ENCODE data around the gene RIC8A. TPM values are rescaled to one million over a fixed set of nuclear protein-coding genes. Genes with fewer than 3 reads are reported as not detected.
A peak's percentile ranks its signal among the peaks of the same experiment; 100 is the strongest.

The RIC8A gene
- total RNA-seq, 1 donor from 2014 or later: 119 TPM

DNA sequence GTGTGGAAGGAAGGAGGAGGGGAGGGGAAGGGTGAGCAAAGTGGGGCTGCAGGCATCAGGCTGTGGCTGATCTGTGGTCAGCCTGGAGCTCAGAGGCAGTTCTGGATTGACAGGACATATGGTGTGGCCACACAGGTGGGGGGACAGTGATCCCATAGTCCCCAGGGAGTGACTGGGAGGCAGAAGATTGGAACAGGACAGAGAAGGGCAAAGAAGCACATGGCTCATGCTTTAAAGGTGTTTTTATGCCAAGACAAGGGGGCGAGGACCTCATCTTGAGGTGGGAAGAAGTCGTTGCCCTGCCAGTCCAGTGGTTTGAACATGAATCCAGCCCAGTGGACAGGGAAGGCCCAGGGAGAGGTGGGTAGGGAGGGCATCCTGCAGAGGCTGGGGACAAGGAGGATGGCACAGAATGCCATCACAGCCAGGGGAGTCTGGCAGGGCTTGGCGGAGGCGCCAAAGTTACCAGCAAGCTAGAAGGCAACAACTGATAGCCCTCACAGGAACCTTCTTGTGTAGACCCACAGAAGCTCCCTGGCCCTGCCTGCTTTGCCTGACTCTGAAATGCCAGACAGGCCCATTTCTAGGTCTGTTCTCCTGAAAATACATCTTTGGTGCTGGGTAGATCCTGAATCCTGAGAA lies 3.4 kb upstream of the RIC8A start:
- no peak for DNase-seq (ENCODE audit: low read depth in 2 of 2)

DNA sequence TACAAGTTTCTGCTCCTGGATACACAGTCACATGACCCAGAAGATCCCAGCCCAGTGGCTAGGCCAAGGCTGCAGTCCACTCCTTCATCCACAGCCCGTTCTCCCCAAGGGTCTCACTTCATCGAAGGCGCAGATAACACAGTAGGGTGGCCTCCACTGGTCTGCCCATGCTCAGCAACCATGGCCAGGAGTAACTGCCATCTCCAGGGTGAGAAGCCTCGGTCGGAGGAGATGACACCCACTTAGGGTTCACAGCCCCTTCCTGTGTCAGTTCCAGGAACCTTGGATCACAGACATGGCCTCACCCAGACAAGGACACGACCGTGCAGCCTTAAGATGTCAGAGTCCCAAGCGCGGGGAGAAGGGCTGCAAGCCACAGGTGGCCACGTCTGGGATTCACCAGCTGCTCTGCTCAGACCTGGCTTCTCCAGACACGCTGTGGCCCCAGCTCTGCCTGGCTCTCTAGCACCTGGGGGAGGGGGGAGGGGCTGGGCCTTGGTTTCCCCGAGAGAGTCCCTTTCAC lies 2.9 kb upstream of the RIC8A start:
- no peak for DNase-seq (ENCODE audit: low read depth in 2 of 2)

DNA sequence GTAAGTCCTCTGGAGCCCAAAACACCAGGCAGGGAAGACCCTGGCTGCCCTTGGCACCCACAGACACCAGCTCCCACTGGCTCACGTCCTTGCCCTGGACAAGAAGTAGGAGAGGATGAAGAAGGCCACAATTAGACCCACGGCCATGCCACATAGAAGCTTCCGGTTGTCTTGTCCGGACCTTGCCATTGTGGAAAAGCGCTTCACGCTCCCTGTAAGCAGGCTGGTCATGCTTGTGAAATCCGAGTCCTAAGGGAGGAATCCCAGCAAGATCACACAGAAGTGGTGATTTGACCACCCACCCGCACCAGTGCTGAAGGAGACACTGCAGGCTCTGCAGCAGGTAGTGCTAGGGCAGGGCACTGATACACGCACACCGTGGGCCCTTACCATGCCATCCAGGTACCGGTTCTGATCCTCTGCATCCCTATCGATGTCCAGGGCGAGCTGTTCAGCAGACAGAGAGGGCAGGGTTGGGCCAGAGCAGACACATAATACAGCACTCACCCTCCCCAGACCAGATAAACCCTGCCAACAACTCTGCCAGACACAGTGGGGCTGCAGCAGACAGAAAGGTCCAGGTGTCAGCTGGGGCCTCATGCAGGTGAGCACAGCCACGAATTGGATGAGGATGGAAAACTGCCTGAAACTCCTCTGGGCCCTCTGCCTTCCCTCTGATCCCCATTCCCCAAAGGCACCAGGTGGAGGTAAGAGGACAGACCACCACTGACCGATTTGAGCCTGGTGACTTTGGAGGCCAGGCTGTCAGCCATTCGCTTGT lies 2.1 kb upstream of the RIC8A start:
- no peak for DNase-seq (ENCODE audit: low read depth in 2 of 2)

GRCh38 chr11:206002-206384 lies 1.5 kb upstream of the RIC8A start:
- no peak for DNase-seq (ENCODE audit: low read depth in 2 of 2)

DNA sequence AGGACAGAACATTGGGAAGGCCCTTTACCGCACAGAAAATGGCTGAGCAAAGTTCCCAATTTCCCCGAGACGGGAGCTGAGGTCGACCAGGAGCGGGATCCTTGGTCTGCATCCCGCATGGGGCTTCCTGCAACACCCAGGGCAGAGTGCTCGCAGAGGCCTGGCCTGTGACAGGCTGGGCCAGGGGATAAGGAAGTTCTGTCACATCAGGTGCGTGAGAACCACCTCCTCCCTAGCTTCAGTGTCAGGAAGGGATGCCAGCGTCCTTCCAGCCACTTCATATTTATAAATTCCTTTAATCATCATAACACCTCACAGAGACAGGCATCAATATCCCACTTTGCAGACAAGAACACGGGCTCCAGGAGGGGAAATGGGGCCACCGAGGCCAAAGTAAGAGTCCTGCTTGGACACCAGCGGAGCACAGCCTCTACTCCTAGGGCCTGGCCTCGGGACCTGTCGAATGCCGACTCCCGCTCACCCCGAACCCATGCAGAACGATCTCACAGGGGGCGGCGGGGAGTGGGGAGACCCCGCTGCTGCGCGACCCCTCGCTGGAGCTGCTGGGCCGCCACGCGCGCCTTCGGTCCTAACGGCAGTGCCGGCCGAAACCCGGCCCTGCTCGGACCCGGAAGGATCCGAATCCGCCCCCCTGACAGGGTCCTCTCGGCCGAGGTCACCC lies 841 bp upstream of the RIC8A start:
- peak in 1 of 2 donors; percentile 46 for DNase-seq (ENCODE audit: low read depth in 2 of 2)

DNA sequence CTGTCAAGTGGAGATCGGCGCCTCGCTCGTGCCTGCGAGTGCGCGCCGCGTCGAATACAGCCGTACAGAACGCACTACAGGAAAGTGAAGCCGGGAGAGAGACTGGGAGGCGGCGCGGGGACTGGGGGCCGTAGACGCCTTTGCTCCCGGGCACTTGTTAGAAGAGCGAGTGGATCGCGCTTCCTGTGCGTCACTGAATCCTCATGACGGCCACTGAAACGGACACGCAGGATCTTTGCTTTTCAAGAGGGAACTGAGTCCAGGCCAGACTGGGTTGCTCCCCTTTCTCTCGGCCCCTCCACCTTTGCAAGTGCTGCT lies 314 bp downstream of the RIC8A start:
- DNase-seq (ENCODE audit: low read depth in 2 of 2): peak; percentile 66 to 84

DNA sequence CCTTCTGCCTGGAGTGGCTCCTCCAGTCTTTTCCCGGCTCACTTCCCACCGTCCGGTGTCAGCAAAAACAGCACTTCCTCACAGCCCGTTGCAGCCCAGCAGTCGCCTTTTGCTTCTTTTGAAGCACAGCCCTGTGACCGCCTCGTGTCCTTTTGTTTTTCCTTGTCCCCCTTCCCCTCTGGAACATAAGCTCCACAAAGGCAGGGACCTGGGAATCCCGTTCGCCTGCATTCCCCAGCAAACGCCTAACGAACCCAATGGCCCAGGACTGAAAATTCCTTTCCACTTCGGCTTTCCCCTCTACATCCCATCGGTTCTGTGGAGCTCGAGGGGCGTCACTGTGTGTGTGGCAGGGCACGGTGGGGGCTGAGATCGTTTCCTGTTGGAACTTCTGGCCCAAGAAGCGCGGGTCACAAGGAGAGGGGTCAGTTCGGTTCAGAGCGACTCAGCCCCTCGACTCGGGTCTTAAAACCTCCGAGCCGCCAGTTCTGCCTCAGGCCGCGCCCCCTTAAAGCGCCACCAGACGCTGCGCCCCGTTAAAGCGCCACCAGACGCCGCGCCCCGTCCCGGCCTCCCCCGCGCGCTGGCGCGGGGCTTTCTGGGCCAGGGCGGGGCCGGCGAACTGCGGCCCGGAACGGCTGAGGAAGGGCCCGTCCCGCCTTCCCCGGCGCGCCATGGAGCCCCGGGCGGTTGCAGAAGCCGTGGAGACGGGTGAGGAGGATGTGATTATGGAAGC lies 841 bp downstream of the RIC8A start:
- DNase-seq (ENCODE audit: low read depth in 2 of 2): peak; percentile 41 to 86

GRCh38 chr11:208917-209260 lies 1.4 kb downstream of the RIC8A start:
- no peak for DNase-seq (ENCODE audit: low read depth in 2 of 2)

DNA sequence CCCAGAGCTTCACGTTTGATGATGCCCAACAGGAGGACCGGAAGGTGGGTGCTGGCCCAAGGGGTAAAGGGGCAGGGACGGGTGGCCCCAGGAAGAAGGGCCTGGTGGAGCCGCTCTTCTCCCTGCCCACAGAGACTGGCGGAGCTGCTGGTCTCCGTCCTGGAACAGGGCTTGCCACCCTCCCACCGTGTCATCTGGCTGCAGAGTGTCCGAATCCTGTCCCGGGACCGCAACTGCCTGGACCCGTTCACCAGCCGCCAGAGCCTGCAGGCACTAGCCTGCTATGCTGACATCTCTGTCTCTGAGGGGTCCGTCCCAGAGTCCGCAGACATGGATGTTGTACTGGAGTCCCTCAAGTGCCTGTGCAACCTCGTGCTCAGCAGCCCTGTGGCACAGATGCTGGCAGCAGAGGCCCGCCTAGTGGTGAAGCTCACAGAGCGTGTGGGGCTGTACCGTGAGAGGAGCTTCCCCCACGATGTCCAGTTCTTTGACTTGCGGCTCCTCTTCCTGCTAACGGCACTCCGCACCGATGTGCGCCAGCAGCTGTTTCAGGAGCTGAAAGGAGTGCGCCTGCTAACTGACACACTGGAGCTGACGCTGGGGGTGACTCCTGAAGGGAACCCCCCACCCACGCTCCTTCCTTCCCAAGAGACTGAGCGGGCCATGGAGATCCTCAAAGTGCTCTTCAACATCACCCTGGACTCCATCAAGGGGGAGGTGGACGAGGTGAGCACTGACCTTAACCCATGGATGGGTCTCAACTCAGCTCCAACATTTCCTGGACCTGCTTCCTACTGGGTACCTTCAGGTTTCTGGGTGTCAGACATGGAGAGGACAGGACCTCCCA lies 2.0 kb downstream of the RIC8A start:
- peak in 1 of 2 donors; percentile 24 for DNase-seq (ENCODE audit: low read depth in 2 of 2)

DNA sequence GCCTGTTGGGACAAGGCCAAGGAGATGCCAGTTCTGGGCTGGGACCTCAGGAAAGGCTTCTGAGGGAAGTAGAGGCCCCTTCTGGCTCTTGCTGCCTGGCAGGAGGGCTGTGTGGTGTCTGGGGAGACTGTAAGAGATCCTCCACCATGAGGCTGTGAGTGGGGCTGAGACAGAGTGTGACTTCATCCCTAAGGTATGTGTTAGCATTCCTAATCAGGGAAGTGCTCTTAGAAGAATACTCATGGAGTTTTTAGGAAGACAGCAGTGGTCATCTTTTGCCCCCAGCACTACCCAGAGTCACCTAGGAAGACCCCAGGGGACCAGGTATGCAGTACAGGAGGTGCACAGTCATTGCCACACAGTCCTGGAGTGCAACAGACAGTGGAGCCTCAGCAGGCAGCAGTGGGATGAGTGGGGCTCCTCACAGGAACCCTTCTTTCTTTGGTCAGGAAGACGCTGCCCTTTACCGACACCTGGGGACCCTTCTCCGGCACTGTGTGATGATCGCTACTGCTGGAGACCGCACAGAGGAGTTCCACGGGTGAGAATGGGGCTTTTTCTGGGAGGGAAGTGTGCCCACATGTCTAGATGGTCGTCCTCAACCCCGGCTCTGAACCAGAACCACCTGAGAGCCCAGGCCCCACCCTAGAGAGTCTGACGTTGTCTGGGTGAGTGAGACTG lies 2.8 kb downstream of the RIC8A start:
- DNase-seq (ENCODE audit: low read depth in 2 of 2): peak in 1 of 2 donors; percentile 24

DNA sequence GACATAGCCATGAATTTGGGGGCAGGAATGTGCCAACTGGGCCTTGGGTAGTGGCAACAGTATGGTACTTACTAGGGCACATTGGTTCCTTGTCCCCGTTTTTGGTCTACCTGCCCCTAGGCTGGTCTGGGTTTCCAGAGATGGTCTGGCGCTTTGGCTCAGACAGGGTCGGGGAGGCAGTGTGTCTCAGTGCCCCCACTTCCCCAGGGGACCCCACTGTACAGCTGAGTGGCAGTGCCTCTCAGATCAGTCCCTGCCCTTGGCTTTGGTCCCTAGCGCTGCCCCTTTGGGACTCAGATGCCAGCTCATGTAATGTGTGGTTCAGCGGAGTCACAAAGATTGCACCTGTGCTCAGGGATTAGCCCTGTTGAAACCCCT lies 3.3 kb downstream of the RIC8A start:
- DNase-seq (ENCODE audit: low read depth in 2 of 2): no peak

DNA sequence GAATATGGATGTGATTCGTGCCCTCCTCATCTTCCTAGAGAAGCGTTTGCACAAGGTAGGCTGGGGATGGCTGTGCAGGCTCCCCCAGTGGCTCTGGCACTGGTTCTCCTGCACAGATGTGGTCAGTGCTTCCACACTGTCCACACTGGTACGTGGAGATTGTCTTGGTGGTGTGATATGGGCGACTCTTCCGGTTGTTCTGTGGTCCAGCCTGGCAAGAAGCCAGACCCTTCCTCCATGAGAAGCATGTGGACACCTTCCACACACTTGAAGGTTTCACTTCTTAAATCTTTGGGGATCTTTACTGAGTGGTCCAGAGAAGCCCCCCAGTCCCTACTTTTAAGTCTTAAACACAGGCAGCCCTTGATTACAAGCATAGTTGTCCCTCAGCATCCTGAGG lies 3.8 kb downstream of the RIC8A start:
- no peak for DNase-seq (ENCODE audit: low read depth in 2 of 2)

- no peak for DNase-seq (ENCODE audit: low read depth in 2 of 2)
Observed at GRCh38 chr11:211741-212140, 4.2 kb downstream of the RIC8A start.

DNA sequence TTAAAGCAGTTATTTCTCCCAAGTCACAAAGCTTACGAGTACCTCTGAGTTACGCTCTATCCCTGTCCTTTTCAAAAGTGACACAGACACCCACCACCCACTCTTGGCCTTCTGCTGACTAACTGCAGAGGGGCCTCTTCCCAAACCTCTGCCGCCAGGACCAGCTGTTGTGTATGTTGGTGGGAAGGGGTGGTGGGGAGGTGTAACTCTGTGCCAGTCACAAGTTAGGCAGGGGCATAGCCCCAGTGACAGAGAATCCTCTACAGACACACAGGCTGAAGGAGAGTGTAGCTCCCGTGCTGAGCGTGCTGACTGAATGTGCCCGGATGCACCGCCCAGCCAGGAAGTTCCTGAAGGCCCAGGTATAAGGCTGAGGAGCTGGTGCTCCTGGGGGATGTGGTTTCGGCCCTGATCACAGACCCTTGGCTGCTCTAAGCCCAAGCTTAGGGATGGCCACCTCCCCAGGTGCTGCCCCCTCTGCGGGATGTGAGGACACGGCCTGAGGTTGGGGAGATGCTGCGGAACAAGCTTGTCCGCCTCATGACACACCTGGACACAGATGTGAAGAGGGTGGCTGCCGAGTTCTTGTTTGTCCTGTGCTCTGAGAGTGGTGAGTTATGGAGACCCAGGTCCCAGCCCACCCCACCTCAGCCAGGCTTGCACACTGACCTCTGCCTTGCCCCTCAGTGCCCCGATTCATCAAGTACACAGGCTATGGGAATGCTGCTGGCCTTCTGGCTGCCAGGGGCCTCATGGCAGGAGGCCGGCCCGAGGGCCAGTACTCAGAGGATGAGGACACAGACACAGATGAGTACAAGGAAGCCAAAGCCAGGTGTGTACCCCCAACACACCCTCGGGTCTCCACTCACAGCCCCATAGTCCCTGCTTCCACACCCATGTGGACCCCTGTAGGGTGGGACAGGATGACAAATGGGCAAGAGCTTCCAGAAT lies 4.9 kb downstream of the RIC8A start:
- DNase-seq (ENCODE audit: low read depth in 2 of 2): no peak

GRCh38 chr11:213111-213510 lies 5.6 kb downstream of the RIC8A start:
- DNase-seq (ENCODE audit: low read depth in 2 of 2): no peak

DNA sequence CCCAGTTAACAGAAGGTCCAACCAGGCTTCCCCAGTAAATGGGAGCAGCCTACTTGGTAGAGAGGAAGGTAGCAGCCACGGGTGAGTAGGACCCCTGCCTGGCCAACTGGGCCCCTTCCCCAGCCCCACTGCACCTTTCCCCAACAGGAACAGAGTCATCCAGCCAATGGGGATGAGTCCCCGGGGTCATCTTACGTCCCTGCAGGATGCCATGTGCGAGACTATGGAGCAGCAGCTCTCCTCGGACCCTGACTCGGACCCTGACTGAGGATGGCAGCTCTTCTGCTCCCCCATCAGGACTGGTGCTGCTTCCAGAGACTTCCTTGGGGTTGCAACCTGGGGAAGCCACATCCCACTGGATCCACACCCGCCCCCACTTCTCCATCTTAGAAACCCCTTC lies 6.6 kb downstream of the RIC8A start:
- no peak for DNase-seq (ENCODE audit: low read depth in 2 of 2)

DNA sequence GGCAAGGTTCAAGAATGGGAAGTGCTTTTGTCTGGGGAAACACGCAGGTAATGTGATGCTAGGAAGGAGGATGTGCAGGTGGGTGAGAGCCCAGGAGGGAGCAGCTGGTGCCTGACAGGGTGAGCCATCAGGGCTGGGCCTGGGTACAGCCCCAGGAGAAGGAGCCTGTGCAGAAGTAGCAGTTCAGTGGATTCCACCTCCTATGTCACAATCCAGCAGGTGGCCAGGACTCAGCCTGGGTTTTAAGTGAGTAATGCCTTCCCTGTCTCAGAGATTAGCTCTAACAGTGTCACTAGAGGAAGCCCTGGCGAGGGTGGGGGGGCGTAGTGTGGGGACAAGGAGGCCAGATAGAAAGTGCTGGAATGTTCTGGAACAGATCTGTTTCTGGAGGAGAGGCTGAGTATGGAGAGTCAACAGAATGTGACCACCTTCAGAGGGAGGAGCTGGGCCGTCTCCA lies 8.1 kb downstream of the RIC8A start:
- no peak for DNase-seq (ENCODE audit: low read depth in 2 of 2)

DNA sequence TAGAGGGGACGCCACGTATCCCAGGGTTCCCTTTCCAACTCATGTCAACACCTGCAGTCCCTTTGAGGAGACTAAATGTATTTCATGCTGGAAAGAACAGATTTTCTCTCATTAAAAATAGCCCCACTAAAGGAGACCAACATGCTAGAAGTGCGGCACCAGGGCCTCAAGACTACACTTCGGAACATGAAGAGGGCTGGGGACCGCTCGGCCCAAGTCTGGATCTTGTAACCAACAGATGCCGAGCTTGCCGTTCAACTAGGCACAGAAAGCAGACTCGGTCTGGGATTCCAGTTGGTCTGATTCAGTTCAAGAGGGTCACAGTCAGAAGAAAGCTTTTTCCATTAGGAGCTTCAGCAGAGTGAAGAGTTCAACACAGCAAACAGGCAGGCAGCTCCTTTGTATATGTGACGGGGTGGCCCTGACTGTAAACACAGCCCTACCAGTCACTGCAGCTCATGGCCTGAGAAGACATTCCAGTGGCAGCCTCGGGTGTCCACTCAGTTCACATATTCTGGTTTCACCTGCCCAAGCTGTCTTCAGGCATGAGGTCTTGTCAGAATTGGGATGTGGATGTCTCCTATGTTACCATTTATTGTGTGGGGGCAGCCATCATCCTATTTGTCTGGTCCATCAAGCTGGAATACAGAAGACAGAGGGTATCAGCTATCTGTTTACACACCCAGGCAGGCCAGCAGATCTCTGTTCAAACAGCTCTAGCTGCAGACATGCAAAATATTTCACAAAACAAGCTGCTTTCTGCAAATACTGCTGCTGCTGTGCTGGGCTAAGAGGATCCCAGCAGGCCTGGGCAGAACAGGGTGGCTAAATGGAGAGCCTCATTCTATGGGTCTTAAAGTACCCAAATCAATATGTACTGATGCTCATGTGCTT lies 8.8 kb downstream of the RIC8A start:
- no peak for DNase-seq (ENCODE audit: low read depth in 2 of 2)

All from dermis microvascular lymphatic vessel endothelial cell (primary cell).